Activated T-cell treated with anti-CD3 and anti-CD28 coated beads for 1 hour (primary cell): ENCODE measurements around the gene MAP4K3.
"Not testable (repeated sequence)": the region's sequence is repeated elsewhere in the genome, so short reads cannot be mapped to it uniquely, and the experiment has no call there.

Experiments used
- DNase-seq: peaks from one replicate; pipeline ENCODE4 v3.0.0-alpha.2; 2020; ENCODE audit warnings: low read depth

The MAP4K3 gene

GRCh38 chr2:39408351-39409136 lies 28.5 kb downstream of the MAP4K3 start:
- no peak for DNase-seq

- DNase-seq: no peak
Measured at GRCh38 chr2:39407516-39408296, 29.4 kb downstream of the MAP4K3 start.

- no peak for DNase-seq
Measured at GRCh38 chr2:39405364-39405763, 31.7 kb downstream of the MAP4K3 start.

- no peak for DNase-seq
Measured at GRCh38 chr2:39403311-39403710, 33.8 kb downstream of the MAP4K3 start.

GRCh38 chr2:39401319-39401718 lies 35.8 kb downstream of the MAP4K3 start:
- no peak for DNase-seq

GRCh38 chr2:39399570-39399969 lies 37.5 kb downstream of the MAP4K3 start:
- no peak for DNase-seq

- DNase-seq: no peak
Measured at GRCh38 chr2:39395313-39395712, 41.8 kb downstream of the MAP4K3 start.

GRCh38 chr2:39394516-39394961 lies 42.5 kb downstream of the MAP4K3 start:
- DNase-seq: no peak

- DNase-seq: no peak
Measured at GRCh38 chr2:39392672-39393071, 44.4 kb downstream of the MAP4K3 start.

- no peak for DNase-seq
Measured at GRCh38 chr2:39390216-39390615, 46.9 kb downstream of the MAP4K3 start.

GRCh38 chr2:39386064-39386463 lies 51.0 kb downstream of the MAP4K3 start:
- DNase-seq: no peak

GRCh38 chr2:39385172-39385571 lies 51.9 kb downstream of the MAP4K3 start:
- no peak for DNase-seq

- DNase-seq: not testable (repeated sequence)
Measured at GRCh38 chr2:39384071-39384470, 53.0 kb downstream of the MAP4K3 start.

GRCh38 chr2:39383146-39383545 lies 53.9 kb downstream of the MAP4K3 start:
- DNase-seq: no peak

GRCh38 chr2:39381653-39382052 lies 55.4 kb downstream of the MAP4K3 start:
- no peak for DNase-seq

GRCh38 chr2:39380525-39381150 lies 56.4 kb downstream of the MAP4K3 start:
- no peak for DNase-seq

GRCh38 chr2:39379643-39380524 lies 57.2 kb downstream of the MAP4K3 start:
- no peak for DNase-seq

- DNase-seq: no peak
Measured at GRCh38 chr2:39378968-39379367, 58.1 kb downstream of the MAP4K3 start.

GRCh38 chr2:39377226-39377939 lies 59.7 kb downstream of the MAP4K3 start:
- DNase-seq: no peak

- no peak for DNase-seq
Measured at GRCh38 chr2:39375917-39376316, 61.2 kb downstream of the MAP4K3 start.

GRCh38 chr2:39373181-39373802 lies 63.8 kb downstream of the MAP4K3 start:
- DNase-seq: no peak
